ENCODE data around the gene CCDC18. TPM values are rescaled to one million over a fixed set of nuclear protein-coding genes. Genes with fewer than 3 reads are reported as not detected.

Gene CCDC18
- total RNA-seq, 4 donors from 2014 or later, result 2.2 to 15.5 (median 3.6) TPM

- WGBS, 2 donors, result 56 to 62% methylated on average over 5 of the region's 5 CpGs
- H3K36me3 ChIP-seq, result no peaks in the 10 kb centered on the region
- intact Hi-C loops (cut with DNase I), result no loop called here
- H3K4me3 ChIP-seq (replicated peaks in 1 of 3), result peak overlapping the region in 1 of 3 donors; percentile 93
- no peaks in the 10 kb centered on the region for H3K27me3 ChIP-seq
- DNase-seq, result no peak
- peaks cover 14 to 15% of the 10 kb centered on the region in 2 donors for H3K4me1 ChIP-seq
- TF ChIP-seq POLR2A (IDR thresholded peaks at IDR 0.05), result no peak
- TF ChIP-seq, protein P1, sequence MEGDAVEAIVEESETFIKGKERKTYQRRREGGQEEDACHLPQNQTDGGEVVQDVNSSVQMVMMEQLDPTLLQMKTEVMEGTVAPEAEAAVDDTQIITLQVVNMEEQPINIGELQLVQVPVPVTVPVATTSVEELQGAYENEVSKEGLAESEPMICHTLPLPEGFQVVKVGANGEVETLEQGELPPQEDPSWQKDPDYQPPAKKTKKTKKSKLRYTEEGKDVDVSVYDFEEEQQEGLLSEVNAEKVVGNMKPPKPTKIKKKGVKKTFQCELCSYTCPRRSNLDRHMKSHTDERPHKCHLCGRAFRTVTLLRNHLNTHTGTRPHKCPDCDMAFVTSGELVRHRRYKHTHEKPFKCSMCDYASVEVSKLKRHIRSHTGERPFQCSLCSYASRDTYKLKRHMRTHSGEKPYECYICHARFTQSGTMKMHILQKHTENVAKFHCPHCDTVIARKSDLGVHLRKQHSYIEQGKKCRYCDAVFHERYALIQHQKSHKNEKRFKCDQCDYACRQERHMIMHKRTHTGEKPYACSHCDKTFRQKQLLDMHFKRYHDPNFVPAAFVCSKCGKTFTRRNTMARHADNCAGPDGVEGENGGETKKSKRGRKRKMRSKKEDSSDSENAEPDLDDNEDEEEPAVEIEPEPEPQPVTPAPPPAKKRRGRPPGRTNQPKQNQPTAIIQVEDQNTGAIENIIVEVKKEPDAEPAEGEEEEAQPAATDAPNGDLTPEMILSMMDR (IDR thresholded peaks at IDR 0.05), result no peak
- H3K27ac ChIP-seq, result no peak overlapping the region
- H3K9me3 ChIP-seq, result no peaks in the 10 kb centered on the region
Measured at GRCh38 chr1:93178418-93178817, 2.1 kb upstream of the CCDC18 start.

DNA sequence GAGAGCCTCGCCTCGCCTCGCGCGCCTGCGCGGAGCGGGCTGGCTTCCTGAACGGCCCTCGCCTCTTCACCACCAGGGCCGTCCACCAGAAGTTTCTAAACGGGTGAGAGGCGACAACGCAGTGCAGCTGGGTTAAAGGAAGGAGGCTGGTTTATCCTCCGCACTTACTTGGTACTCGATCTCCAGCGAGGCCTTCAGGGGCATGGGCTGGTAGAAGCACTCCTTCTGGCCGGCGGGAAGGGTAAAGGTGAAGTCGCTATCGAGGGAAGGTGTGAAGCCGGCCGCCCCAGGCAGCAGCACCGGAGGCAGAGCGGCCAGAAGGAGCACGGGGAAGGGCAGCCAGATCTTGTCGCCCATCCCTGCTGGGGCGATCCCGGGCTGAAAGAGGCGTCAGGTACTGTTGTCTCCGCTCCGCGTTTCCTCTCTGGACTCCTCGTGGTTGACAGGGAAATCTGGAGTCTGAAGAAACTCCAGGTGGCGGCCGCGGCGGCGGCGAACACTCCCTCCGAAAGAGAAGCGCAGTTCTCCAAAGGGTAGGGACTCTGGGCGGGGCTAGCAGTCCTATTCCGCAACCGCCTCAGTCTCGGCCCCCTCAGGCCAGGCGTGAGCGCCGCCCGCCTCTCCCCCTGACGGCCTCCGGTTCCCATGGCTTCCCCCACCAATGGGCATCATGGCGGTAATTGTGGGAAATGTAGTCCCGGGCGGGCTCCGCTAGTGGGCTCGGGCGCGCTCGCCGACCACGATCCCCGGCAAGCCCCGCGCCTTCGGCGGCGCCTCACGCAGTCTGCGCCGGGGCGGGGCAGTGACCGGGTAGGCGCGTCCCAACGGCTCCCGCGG is 420 bp upstream of the CCDC18 start, which contains the start of gene TMED5:
Gene TMED5, minus strand, starts transcription at position 528 of the 837 bp plus-strand sequence. Its CDS starts 171 bp downstream, at position 357.
- TF ChIP-seq, protein P1 (IDR thresholded peaks at IDR 0.05), result peak in 2 of 6 experiments; percentile 48 to 59
- peak; percentile 67 to 97 for TF ChIP-seq POLR2A (IDR thresholded peaks at IDR 0.05)
- peak; percentile 98 for DNase-seq
- Histone ChIP-seq H3K4me1 (peaks cover 14 to 15% of the 10 kb centered on the region in 2 donors), H3K36me3 (no peaks in the 10 kb centered on the region), H3K27ac (peak within 1 kb of the TSS; percentile 92 to 100 (median 99)), H3K9me3 (no peaks in the 10 kb centered on the region), H3K4me3 (replicated peaks in 1 of 3) (peak within 1 kb of the TSS; percentile 27 to 93 (median 89)), H3K27me3 (no peaks in the 10 kb centered on the region)
- intact Hi-C loops (cut with DNase I), result no loop called here
- 0% methylated on average over 35 to 46 of the region's 78 CpGs for WGBS, 2 donors

GRCh38 chr1:93186667-93187066 is 6.1 kb downstream of the CCDC18 start:
- 91 to 93% methylated on average over 1 of the region's 1 CpG for whole genome bisulfite sequencing, 2 donors
- intact Hi-C loops (cut with DNase I), result no loop called here
- no peak overlapping the region for H3K4me3 ChIP-seq (replicated peaks in 1 of 3)
- TF ChIP-seq POLR2A (IDR thresholded peaks at IDR 0.05), result no peak
- TF ChIP-seq, protein P1 (IDR thresholded peaks at IDR 0.05), result no peak
- H3K27me3 ChIP-seq, result no peaks in the 10 kb centered on the region
- no peak for DNase-seq
- H3K4me1 ChIP-seq, result no peaks in the 10 kb centered on the region
- no peaks in the 10 kb centered on the region for H3K36me3 ChIP-seq
- no peaks in the 10 kb centered on the region for H3K9me3 ChIP-seq
- H3K27ac ChIP-seq, result no peak overlapping the region

DNA sequence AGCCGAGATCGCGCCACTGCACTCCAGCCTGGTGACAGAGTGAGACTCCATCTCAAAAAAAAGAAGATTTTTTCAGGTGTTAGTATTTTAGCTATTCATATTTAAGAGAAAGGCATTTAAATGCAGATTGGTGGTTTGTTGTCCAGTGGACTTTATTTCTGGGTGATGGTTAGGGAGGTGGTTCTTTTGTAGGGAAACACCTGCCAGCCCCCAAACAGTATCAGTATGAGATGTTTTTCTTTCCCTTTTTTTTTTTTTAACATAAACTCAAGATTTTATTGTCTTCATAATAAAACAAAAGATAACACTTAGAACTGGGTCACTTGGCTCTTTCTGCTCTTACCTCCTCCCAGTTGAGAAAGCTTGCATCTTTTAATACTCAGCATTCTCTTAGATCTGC is 9.9 kb downstream of the CCDC18 start:
- 97 to 98% methylated on average over 3 of the region's 3 CpGs for WGBS, 2 donors
- H3K4me3 ChIP-seq (replicated peaks in 1 of 3), result no peak overlapping the region

More for the DNA sequence above, 9.9 kb downstream of the CCDC18 start:
- no peak overlapping the region for H3K27ac ChIP-seq
- H3K9me3 ChIP-seq, result no peaks in the 10 kb centered on the region
- H3K36me3 ChIP-seq, result no peaks in the 10 kb centered on the region
- TF ChIP-seq POLR2A (IDR thresholded peaks at IDR 0.05), result no peak
- TF ChIP-seq, protein P1 (IDR thresholded peaks at IDR 0.05), result no peak
- intact Hi-C loops (cut with DNase I), result no loop called here
- no peaks in the 10 kb centered on the region for H3K4me1 ChIP-seq
- no peaks in the 10 kb centered on the region for H3K27me3 ChIP-seq
- DNase-seq, result no peak

Data from thyroid gland (tissue), 4 donors.